T47D (cell line): ENCODE measurements around the gene ZDHHC14.

Experiments
- DNase-seq, 2 experiments: peaks; one replicate each; pipeline versions ENCODE4 v3.0.0 to v3.0.0-alpha.2; 2011 to 2012; ENCODE audit warnings: low read depth in 1 of 2, low spot score in 1 of 2
- JUND ChIP-seq: IDR thresholded peaks from 2 replicates; pipeline ENCODE4 v1.6.1; 2012; ENCODE audit warnings: low read depth
- in situ Hi-C: cut with HindIII; loops from 2 replicates; pipeline ENCODE4 v1.10.0; 2016; ENCODE audit warnings: low sequenced_read_pairs, low pct_unique_long_range_greater_than_20kb

Gene ZDHHC14

DNA sequence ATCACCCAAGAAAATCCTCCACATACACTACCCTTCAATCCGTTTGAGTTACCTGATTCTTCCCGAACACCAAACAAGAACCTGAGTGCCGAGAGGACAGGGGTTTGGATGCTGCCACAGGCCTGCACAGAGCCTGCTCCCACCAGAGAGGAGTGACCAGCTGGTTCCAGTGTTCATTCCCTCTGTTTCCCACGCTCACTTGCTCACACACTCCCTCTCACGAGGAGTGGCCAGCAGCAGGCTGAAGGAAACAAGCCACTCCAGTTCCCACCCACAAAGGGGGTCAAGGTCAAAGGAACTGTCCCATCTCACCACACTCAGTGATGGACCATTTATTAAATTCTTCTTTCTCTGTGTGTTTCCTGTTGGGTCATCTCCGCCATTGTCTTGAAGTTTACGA lies 344.8 kb downstream of the ZDHHC14 start:
- DNase-seq: no peak
- in situ Hi-C loops: no loop called here
- TF ChIP-seq JUND: no peak

DNA sequence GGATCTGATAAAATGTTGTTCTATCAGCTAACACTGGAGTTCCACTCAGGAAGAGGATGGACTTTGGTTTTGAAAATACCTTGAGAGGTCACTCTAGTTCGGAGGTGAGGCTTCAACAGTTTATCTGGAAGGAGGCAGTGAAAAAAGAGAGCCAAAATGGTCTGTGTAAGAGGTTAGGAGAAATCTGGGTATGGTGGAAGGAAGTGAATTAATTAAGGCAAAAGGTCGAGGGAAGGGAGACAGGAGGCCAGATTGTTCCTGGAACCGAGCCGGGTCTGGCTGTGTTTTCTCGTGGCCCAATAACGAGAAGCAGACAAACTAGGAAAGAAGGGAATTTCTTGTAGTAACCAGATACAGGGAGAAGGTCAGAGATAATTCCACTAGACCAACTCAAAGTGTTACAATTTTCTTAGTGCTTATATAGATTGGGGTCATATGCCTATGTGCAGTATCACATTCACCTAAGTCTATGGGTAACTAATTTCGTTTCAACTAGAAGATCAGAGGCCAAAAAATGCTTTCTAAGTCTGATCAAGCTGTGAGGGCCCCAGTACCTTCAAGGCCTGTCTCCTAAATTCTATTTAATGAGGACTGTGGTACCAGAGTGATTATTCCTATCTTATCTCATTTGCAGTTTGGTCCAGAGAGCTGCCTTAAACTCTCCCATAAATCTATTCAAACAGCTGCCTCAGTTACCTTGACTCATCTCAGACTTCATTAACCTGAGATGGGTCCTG lies 346.1 kb downstream of the ZDHHC14 start:
- no peak for DNase-seq
- in situ Hi-C loops: no loop called here
- no peak for TF ChIP-seq JUND
